Endothelial cell of umbilical vein (primary cell): ENCODE results near the gene CARD8. TPM values are rescaled to one million over a fixed set of nuclear protein-coding genes. Genes with fewer than 3 reads are reported as not detected.

Source experiments
- BruUV-seq: library from RNA; stranded (reverse); fragments of 400-500 nt; replicated peaks from 2 replicates; lab custom pipeline; 2021; lab: Mats Ljungman, UMichigan
- CTCF ChIA-PET: fragments of 300-600, 350-600 bp; sonication (Branson Sonifier 250); formaldehyde crosslinking; loops from one replicate; lab custom pipeline; 2021; ENCODE audit warnings: antibody characterized with exemption, inconsistent platforms; lab: Charles Lee
- POLR2A ChIA-PET: fragments of 300-600, 350-600 bp; sonication (Branson Sonifier 250); formaldehyde crosslinking; loops from one replicate; lab custom pipeline; 2021; ENCODE audit warnings: antibody characterized with exemption, inconsistent platforms; lab: Charles Lee
- DNase-seq: peaks from one replicate; pipeline ENCODE4 v3.0.0-alpha.2; 2011; ENCODE audit warnings: low read depth, low spot score
- FAIRE-seq: peaks from 2 replicates; lab custom pipeline; 2011; peaks lifted over from hg19 to GRCh38; lab: Jason Lieb, UNC
- H2AFZ ChIP-seq: 2 replicates; pipeline ENCODE4 v1.6.0; 2012; ENCODE audit warnings: low read depth, low read length, control low read depth, inconsistent platforms
- H3K27ac ChIP-seq: 2 replicates; pipeline ENCODE4 v1.5.1; 2011; ENCODE audit warnings: low read depth, mild to moderate bottlenecking, control low read depth, low read length, moderate library complexity; ENCODE audit not compliant: insufficient read depth
- H3K27me3 ChIP-seq, 2 experiments: 2 replicates each; pipeline versions ENCODE4 v1.6.0 to v1.6.1; 2011; ENCODE audit warnings: low read length in 2 of 2, mixed read lengths in 1 of 2; ENCODE audit not compliant: control insufficient read depth in 2 of 2, insufficient read depth in 2 of 2
- H3K36me3 ChIP-seq, 2 experiments: 2 replicates in 1 of 2; 3 replicates in 1 of 2; pipeline ENCODE4 v1.5.1; 2011; ENCODE audit warnings: low read length in 2 of 2, mild to moderate bottlenecking in 1 of 2, moderate library complexity in 1 of 2; ENCODE audit not compliant: control insufficient read depth in 2 of 2, insufficient read depth in 2 of 2; ENCODE audit errors: extremely low read depth in 1 of 2
- H3K4me1 ChIP-seq: 3 replicates; pipeline ENCODE4 v1.5.1; 2011; ENCODE audit warnings: mild to moderate bottlenecking, low read length; ENCODE audit not compliant: control insufficient read depth, insufficient read depth; ENCODE audit errors: extremely low read depth
- H3K4me2 ChIP-seq: 2 replicates; pipeline ENCODE4 v1.6.1; 2011; ENCODE audit warnings: low read length, control low read depth, mixed read lengths; ENCODE audit not compliant: insufficient read depth
- H3K4me3 ChIP-seq, 3 experiments: fragments of 200-600 bp in 1 of 3; sonication (generic), shearing (Covaris generic) in 1 of 3; replicated peaks in 1 of 3; 2 replicates each; pipeline ENCODE4 v1.5.1; 2011 to 2016; ENCODE audit warnings: control low read depth in 3 of 3, low read length in 3 of 3, mild to moderate bottlenecking in 2 of 3, inconsistent platforms in 1 of 3, low read depth in 1 of 3, moderate library complexity in 1 of 3; ENCODE audit not compliant: insufficient read depth in 1 of 3
- H3K79me2 ChIP-seq: 2 replicates; pipeline ENCODE4 v1.6.0; 2012; ENCODE audit warnings: low read length, inconsistent platforms; ENCODE audit not compliant: control insufficient read depth, insufficient read depth
- H3K9ac ChIP-seq: replicated peaks from 2 replicates; pipeline ENCODE3; 2011; ENCODE audit warnings: low read length, control low read depth; ENCODE audit not compliant: insufficient read depth; ENCODE audit errors: extremely low read depth
- H3K9me1 ChIP-seq: replicated peaks from 3 replicates; pipeline ENCODE4 v1.6.0; 2011; ENCODE audit warnings: mild to moderate bottlenecking, low read length; ENCODE audit not compliant: control insufficient read depth, insufficient read depth; ENCODE audit errors: extremely low read depth
- H3K9me3 ChIP-seq: replicated peaks from 2 replicates; pipeline ENCODE4 v1.5.1; 2012; ENCODE audit warnings: low read length, inconsistent platforms; ENCODE audit not compliant: control insufficient read depth, insufficient read depth
- H4K20me1 ChIP-seq: replicated peaks from 2 replicates; pipeline ENCODE3; 2011; ENCODE audit warnings: mild to moderate bottlenecking, low read length; ENCODE audit not compliant: control insufficient read depth, insufficient read depth; ENCODE audit errors: extremely low read depth
- CTCF ChIP-seq, 2 donors: IDR thresholded peaks; 1 replicate in 1 of 2; 2 replicates in 1 of 2; pipeline ENCODE4 v1.5.1; 2011; ENCODE audit warnings: low read length in 2 of 2, mild to moderate bottlenecking in 2 of 2, moderate library complexity in 2 of 2, control low read depth in 1 of 2, inconsistent platforms in 1 of 2, low read depth in 1 of 2; ENCODE audit not compliant: insufficient read depth in 1 of 2; ENCODE audit errors: extremely low read depth in 1 of 2
- EZH2 ChIP-seq: IDR thresholded peaks from 2 replicates; pipeline ENCODE4 v1.6.1; 2012; ENCODE audit warnings: borderline replicate concordance, low read depth, mild to moderate bottlenecking, moderate library complexity, low read length, inconsistent platforms; ENCODE audit not compliant: severe bottlenecking
- FOS ChIP-seq: IDR thresholded peaks from 2 replicates; pipeline ENCODE4 v1.6.1; 2011; ENCODE audit warnings: mild to moderate bottlenecking, low read length, moderate library complexity, borderline replicate concordance; ENCODE audit not compliant: insufficient read depth
- GATA2 ChIP-seq: IDR thresholded peaks from 2 replicates; pipeline ENCODE4 v1.7.0; 2011; ENCODE audit warnings: low read depth, mild to moderate bottlenecking, moderate library complexity, mixed read lengths, low read length; ENCODE audit not compliant: insufficient read length, insufficient read depth
- JUN ChIP-seq: IDR thresholded peaks from 2 replicates; pipeline ENCODE4 v1.6.1; 2011; ENCODE audit warnings: borderline replicate concordance, low read depth; ENCODE audit not compliant: insufficient read length, insufficient read depth
- MAX ChIP-seq: IDR thresholded peaks from 2 replicates; pipeline ENCODE4 v1.6.1; 2011; ENCODE audit not compliant: insufficient read depth, insufficient read length
- MYC ChIP-seq: IDR thresholded peaks from one replicate; pipeline ENCODE4 v1.6.1; 2011; ENCODE audit warnings: mild to moderate bottlenecking, low read depth, low read length
- POLR2A ChIP-seq: IDR thresholded peaks from 2 replicates; pipeline ENCODE4 v1.6.1; 2012; ENCODE audit warnings: low read depth, mild to moderate bottlenecking, control low read depth, low read length
- POLR2AphosphoS5 ChIP-seq: IDR thresholded peaks from 2 replicates; pipeline ENCODE4 v1.6.1; 2012; ENCODE audit warnings: low read depth, mild to moderate bottlenecking, control low read depth, low read length, moderate library complexity; ENCODE audit not compliant: insufficient read depth
- dilution Hi-C: fragments of 300-500 bp; cut with MboI; formaldehyde crosslinking; loops from one replicate; pipeline ENCODE4 v1.15.0; 2019; ENCODE audit warnings: low sequenced_read_pairs; ENCODE audit not compliant: extremely low pct_ligation_motif_present
- intact Hi-C: fragments of 100-400 bp; cut with micrococcal nuclease; formaldehyde crosslinking; loops from one replicate; pipeline ENCODE4 v1.10.0; 2022
- polyA plus RNA-seq, 4 experiments: library from polyadenylated mRNA; depleted of rRNA in 3 of 4; stranded (reverse) in 3 of 4; unstranded in 1 of 4; fragments of >200 nt; gene quantifications; 2 replicates each; pipeline versions ENCODE4 v1.2.1 to v1.2.3, GENCODE V29; 2011 to 2012; ENCODE audit warnings: missing spikeins in 1 of 4
- total RNA-seq: library from RNA; stranded (reverse); gene quantifications from 2 replicates; pipeline ENCODE4 v1.2.3, GENCODE V29; 2021

Gene CARD8
- total and polyA plus RNA-seq, 2 donors (not counting 3 experiments of a cell fraction or from before 2014, with no cell fraction given), result 64.6 to 123 TPM

- Histone ChIP-seq H2AFZ (no peak overlapping the region), H3K27me3 (no peaks in the 10 kb centered on the region), H3K4me2 (no peak overlapping the region), H3K9ac (no peak overlapping the region), H3K9me1 (no peaks in the 10 kb centered on the region), H3K27ac (no peak overlapping the region), H3K79me2 (no peaks in the 10 kb centered on the region), H3K4me3 (no peak overlapping the region), H3K36me3 (no peaks in the 10 kb centered on the region), H4K20me1 (no peaks in the 10 kb centered on the region), H3K9me3 (no peaks in the 10 kb centered on the region), H3K4me1 (peaks cover 6% of the 10 kb centered on the region)
- FAIRE-seq, result no peak
- POLR2A ChIA-PET, result no interaction called here
- TF ChIP-seq POLR2AphosphoS5, result no peak
- TF ChIP-seq EZH2, result no peak
- no peak for TF ChIP-seq JUN
- TF ChIP-seq POLR2A, result no peak
- TF ChIP-seq FOS, result no peak
- no peak for TF ChIP-seq MYC
- TF ChIP-seq CTCF (IDR thresholded peaks at IDR 0.05; ENCODE audit: extremely low read depth in 1 of 2, insufficient read depth in 1 of 2, low read depth in 1 of 2, low read length in 2 of 2), result no peak
- TF ChIP-seq MAX, result no peak
- TF ChIP-seq GATA2, result no peak
- dilution Hi-C loops, result no loop called here
- no peak for DNase-seq
- CTCF ChIA-PET, result interaction anchor here (0.6 to 1.3 kb wide), 3 partner anchors 9 to 29 kb away, joined by 3 to 5 read pairs (median 4); no protein-coding TSS in a partner anchor
- no TSS peak for BruUV-seq
- intact Hi-C loops, result no loop called here
These were observed 39.7 kb upstream of the CARD8 start for GRCh38 chr19:48295458-48295857.
